Measurements from ENCODE around the gene CDKN2D.

The CDKN2D gene

GRCh38 chr19:10604460-10604980, 35.7 kb upstream of the CDKN2D start:
- Histone ChIP-seq H3K36me3 (no peaks in the 10 kb centered on the region), H3K4me3 (ENCODE audit: low read depth, low read length) (no peak overlapping the region), H3K27me3 (ENCODE audit: insufficient read depth, low read depth, severe bottlenecking) (no peaks in the 10 kb centered on the region), H3K9me3 (ENCODE audit: severe bottlenecking) (no peaks in the 10 kb centered on the region), H3K27ac (no peak overlapping the region)
- TF ChIP-seq CTCF (IDR thresholded peaks at IDR 0.05; ENCODE audit: low read depth, low read length) = no peak
- no peak for DNase-seq

- no peak for DNase-seq
- TF ChIP-seq CTCF (IDR thresholded peaks at IDR 0.05; ENCODE audit: low read depth, low read length) = no peak
- Histone ChIP-seq H3K36me3 (no peaks in the 10 kb centered on the region), H3K27ac (no peak overlapping the region), H3K4me3 (ENCODE audit: low read depth, low read length) (no peak overlapping the region), H3K9me3 (ENCODE audit: severe bottlenecking) (no peaks in the 10 kb centered on the region), H3K27me3 (ENCODE audit: insufficient read depth, low read depth, severe bottlenecking) (no peaks in the 10 kb centered on the region)
Measured at GRCh38 chr19:10603873-10604459, 35.2 kb upstream of the CDKN2D start.

GRCh38 chr19:10603084-10603872, 34.5 kb upstream of the CDKN2D start:
- TF ChIP-seq CTCF (IDR thresholded peaks at IDR 0.05; ENCODE audit: low read depth, low read length) = no peak
- Histone ChIP-seq H3K4me3 (ENCODE audit: low read depth, low read length) (peak overlapping the region; percentile 69), H3K9me3 (ENCODE audit: severe bottlenecking) (no peaks in the 10 kb centered on the region), H3K36me3 (no peaks in the 10 kb centered on the region), H3K27ac (no peak overlapping the region), H3K27me3 (ENCODE audit: insufficient read depth, low read depth, severe bottlenecking) (no peaks in the 10 kb centered on the region)
- DNase-seq = no peak

- H3K27me3 ChIP-seq (ENCODE audit: insufficient read depth, low read depth, severe bottlenecking) = no peaks in the 10 kb centered on the region
- H3K36me3 ChIP-seq = no peaks in the 10 kb centered on the region
- TF ChIP-seq CTCF (IDR thresholded peaks at IDR 0.05; ENCODE audit: low read depth, low read length) = no peak
- peak; percentile 77 for DNase-seq
- H3K4me3 ChIP-seq (ENCODE audit: low read depth, low read length) = peak overlapping the region; percentile 69
- H3K27ac ChIP-seq = peak overlapping the region; percentile 37; the same call in 1 of the 2 replicates
- H3K9me3 ChIP-seq (ENCODE audit: severe bottlenecking) = no peaks in the 10 kb centered on the region
Measured at GRCh38 chr19:10602330-10603083, 33.7 kb upstream of the CDKN2D start.

- H3K4me3 ChIP-seq (ENCODE audit: low read depth, low read length) = peak overlapping the region; percentile 2; the same call in 1 of the 2 replicates
- no peak overlapping the region for H3K27ac ChIP-seq
- H3K9me3 ChIP-seq (ENCODE audit: severe bottlenecking) = no peaks in the 10 kb centered on the region
- DNase-seq = no peak
- no peaks in the 10 kb centered on the region for H3K27me3 ChIP-seq (ENCODE audit: insufficient read depth, low read depth, severe bottlenecking)
- H3K36me3 ChIP-seq = no peaks in the 10 kb centered on the region
- no peak for TF ChIP-seq CTCF (IDR thresholded peaks at IDR 0.05; ENCODE audit: low read depth, low read length)
Measured at GRCh38 chr19:10601999-10602329, 33.2 kb upstream of the CDKN2D start.

Measured in WERI-Rb-1 (cell line).